Inflammatory macrophage (primary cell): Measurements from ENCODE around the gene C6orf52.
"Not testable (repeated sequence)": the region's sequence is repeated elsewhere in the genome, so short reads cannot be mapped to it uniquely, and the experiment has no call there.

Experiments used
- DNase-seq, 2 donors: peaks; one replicate each; pipeline ENCODE4 v3.0.0-alpha.2; 2020 to 2022
- total RNA-seq, 18 experiments: gene quantifications; one replicate each; lab custom pipeline; 2026; ENCODE audit warnings: mixed read lengths in 6 of 18, inconsistent platforms in 2 of 18; lab: John Stamatoyannopoulos, UW

C6orf52 gene
- 0.07 to 0.50 (median 0.26) reads per million in 18 experiments for total RNA-seq

DNA sequence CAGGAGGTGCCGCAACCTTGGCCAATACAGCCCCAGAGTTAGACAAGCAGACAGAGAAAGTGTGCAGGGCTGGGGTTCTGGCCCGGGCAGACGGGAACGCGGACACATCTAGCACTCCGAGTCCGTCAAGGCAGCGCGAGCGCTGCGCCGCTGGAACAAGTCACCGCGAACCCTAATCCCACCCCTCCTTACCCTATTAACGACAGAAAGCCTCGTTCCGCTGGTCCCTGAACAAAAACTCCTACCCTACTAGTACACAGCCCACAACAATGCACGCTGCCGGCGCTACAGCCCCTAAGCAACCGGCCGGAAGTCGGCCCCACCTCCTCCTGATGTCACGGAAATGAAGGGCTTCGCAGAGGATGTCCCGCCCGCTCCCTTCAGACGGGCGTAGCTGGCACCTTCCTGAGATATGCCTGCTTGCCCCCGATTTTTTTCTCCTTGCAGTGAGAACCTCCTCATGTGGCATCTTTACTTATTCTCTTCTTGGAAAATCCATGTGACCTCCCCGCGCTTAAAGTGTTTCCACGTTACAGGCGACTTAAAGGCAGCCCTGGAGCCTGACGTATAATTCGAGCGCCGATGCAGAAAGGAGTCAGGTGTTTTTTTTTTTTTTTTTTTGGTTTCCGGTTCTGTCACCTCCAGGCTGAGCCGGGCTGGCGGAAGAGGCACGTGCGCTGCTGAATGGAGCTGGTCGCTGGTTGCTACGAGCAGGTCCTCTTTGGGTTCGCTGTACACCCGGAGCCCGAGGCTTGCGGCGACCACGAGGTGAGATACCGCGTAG, at the start of gene C6orf52, which contains the start of gene PAK1IP1:
Gene C6orf52, minus strand, starts transcription at position 315 of the 784 bp plus-strand sequence. CDS start 7,066 bp downstream, outside the sequence.
Gene PAK1IP1, plus strand, starts transcription at position 671 of the 784 bp plus-strand sequence. Its CDS starts 14 bp downstream, at position 685.
- peak; percentile 95 for DNase-seq

DNA sequence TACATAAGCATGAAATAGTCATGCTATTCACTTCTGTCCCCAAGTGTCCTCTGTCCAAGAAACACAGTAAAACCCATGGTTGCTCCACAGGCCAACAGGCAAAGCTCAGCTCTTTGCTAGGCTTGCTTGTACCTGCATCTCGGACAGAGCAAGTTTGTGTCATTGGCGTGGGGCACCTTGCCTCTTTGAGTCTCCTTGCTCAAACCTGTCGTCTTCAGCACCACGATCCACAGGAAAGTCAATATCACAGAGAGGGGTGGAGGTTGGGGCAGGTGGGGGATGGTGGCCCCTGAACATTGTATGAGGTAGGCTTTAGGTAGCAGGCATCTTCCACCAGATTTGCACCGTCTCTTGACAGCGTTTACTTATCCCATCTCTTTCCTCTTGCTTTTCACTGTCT, 49.1 kb upstream of the C6orf52 start:
- DNase-seq, result no peak

DNA sequence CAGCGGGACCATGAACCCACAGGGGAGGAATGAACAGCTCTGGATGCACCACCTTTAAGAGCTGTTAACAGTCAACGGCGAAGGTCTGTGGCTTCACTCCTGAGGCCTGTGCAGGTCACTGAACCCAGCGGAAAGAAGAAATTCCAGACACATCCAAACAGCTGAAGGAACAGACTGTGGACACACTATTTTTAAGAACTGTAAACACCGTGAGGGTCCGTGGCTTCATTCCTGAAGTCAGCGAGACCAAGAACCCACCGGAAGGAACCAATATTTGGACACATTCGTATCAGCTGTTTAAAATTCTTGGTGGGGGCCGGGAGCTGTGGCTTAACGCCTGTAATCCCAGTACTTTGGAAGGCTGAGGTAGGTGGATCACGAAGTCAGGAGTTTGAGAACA, 47.8 kb upstream of the C6orf52 start:
- no peak for DNase-seq

DNA sequence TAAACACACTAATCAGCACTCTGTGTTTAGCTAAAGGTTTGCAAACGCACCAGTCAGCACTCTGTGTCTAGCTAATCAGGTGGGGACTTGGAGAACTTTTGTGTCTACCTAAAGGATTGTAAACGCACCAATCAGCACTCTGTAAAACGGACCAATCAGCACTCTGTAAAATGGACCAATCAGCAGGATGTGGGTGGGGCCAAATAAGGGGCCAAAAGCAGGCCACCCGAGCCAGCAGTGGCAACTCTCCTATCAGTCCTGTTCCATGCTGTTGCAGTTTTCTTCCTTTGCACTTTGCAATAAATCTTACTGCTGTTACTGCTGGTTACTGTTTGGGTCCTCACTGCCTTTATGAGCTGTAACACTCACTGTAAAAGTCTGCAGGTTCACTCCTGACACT, 47.2 kb upstream of the C6orf52 start:
- not testable (repeated sequence) for DNase-seq

DNA sequence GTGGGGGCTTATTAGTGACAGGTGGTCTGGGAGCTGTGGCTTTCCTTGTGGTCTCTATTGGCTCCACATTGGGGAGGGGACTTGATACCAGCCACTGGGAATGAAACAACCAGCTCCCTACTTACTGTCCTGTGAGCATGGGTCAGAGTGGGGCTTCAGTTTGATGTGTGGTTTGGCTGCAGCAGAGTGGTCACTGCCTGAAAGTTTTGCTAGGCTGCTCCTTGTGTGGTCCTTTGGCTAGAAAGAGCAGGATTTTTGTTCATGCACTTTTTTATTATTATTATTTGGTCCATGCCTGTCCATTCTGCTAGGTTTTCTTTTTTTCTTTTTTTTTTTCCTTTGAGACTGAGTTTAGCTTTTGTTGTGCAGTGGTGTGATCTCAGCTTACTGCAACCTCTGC, 45.6 kb upstream of the C6orf52 start:
- DNase-seq, result no peak

DNA sequence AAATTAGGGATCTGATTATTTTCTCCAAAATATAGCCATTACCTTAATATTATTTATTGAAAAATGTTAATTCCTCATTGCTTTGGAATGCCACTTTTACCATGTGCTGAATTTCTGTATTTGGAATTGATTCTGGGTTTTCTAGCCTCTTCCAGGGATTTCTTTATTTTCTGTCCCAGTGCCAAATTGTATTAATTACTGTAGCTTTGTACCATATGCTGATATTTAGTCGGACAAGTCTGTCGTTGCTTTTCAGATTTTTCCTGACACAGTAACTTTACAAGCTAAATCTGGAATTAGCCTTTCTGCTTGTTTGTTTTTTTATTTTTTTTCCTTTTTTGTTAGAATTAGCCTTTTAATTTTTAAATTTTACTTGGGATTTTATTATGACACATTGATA, 42.3 kb upstream of the C6orf52 start:
- DNase-seq, result no peak

DNA sequence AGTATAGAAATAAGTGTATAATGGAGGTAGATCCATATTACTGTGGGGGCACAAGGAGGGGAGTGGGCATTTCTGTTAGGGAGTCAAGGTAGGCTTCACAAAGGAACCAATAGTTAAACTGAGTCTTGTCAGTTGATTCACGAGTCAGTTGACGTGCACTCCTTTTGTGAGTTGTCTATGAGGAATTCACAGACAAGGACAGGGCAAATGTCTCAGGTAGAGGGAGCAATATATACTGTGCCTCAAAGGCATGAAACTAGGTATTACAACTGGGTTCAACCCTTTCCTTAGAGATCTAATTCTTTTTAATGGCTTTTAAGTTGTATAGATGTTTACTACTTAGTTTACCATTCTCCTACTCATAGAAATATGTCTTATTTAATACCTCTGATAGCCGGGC, 39.4 kb upstream of the C6orf52 start:
- no peak for DNase-seq

DNA sequence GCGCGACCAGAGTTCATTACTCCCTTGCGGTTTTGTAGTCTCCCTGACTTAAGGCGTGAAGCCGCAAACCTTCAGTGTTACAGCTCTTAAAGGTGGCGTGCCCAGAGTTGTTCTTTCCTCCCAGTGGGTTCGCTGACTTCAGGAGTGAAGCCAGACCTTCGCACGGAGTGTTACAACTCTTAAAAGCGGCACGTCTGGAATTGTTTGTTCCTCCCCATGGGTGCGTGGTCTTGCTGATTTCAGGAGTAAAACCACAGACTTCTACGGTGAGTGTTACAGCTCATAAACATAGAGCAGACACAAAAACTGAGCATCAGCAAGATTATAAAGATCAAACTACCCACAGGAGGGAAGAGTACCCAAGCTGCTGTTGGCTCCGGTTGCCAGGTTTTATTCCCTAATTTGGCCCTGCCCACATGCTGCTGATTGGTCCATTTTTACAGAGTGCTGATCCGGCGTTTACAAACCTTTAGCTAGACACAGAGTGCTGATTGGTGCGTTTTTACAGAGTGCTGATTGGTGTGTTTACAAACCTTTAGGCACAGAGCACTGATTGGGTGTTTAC, 38.8 kb upstream of the C6orf52 start:
- DNase-seq, result no peak

DNA sequence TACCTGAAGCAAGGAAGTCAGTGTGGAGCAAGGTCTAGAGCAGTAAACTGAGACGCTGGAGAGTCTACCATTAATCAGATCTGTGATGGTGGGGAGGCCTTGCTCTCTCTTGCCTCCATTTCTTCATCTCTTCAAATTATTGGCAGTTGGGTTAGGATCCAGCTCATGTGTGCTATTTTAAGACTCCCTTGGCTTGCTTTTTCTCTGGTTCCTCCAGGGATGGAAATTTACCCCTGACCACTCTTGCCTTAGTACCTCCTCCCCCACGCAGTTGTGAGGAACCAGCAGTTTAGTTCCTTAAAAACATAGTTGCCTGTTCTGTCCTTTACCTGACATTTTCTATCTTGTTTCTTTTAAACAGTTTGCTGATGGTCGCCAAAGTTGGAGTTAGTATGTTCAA, 35.8 kb upstream of the C6orf52 start:
- DNase-seq, result peak; percentile 39 to 62

DNA sequence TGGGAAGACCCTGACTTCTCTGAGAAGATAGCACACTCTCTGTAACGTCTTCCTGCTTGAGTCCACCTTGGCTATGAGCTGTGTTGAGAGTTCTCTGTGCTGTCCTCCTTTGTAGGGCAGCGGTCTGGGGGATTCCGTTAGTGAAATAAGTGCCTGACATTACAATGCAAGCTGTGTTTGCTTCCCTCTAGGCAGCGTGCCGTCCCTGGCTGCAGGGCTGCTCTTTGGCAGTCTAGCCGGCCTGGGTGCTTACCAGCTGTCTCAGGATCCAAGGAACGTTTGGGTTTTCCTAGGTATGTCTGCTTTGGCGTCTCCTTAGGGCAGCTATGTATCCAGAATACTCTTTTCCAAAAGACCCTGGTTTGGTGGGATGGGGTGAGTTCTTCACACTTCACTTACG, 31.3 kb upstream of the C6orf52 start:
- no peak for DNase-seq

DNA sequence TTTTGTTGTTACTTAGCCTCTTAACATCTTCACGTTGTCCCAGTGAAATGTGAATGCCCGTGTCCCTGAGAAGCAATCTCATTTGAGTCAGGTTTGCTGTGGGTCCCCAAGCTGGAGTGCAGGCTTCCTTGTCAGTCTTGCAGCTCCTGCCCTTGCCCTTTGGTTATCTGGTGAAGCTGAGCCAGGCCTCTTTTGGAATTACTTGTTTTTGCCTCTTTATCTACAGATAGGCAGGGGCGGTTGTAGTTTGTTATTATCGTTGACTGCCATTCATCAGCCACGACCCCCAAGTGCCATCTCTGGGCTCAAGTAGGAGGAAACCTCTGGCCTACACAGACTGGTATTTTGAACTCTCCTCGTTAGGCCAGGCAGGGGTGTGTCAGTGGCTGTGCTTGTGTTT, 30.6 kb upstream of the C6orf52 start:
- no peak for DNase-seq

DNA sequence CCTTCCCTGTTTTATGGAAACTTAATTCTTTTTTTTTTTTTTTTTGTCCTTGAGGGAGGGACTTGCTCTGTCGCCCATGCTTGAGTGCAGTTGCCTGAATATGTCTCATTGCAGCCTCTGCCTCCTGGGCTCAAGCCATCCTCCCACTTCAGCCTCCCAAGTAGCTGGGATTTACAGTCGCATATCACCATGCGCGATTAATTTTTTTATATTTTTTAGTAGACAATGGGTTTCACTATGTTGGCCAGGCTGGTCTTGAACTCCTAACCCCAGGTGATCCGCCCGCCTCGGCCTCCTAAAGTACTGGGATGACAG, 29.1 kb upstream of the C6orf52 start:
- DNase-seq, result peak in 1 of 2 donors; percentile 7

DNA sequence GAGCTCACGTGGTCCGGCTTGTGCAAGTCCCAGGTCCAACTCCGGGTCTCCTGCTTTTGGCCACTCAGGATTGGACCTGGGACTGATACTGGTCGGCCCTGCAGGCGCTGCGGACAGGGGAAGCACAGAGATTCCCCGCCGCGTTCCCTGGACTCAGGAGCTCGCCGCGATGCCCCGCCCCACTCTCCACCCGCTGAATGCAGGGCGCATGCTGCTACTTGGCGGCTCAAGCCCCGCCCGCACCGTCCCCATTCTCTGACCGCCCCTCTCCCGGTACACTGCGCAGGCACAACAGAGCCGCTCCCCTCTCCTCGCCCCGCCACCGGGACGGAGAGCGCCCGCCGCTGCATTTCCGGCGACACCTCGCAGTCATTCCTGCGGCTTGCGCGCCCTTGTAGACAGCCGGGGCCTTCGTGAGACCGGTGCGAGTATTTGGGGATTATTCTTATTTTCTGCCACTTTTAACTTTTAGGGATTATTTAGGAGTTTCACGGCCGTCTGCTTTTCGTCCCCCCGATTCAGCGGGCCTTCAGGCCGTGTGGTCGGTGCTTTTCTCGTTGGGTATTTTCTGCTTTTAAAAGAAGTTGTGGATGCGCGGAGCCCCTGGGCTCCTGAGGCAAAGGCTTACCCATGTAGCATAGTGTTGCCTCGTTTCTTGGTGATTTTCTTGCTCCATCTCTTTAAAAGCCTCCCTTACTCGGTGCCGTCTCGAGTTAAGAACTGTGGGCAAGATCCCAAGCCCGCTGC, 28.6 kb upstream of the C6orf52 start, which contains the start of gene TMEM14C:
Gene TMEM14C, plus strand, starts transcription at position 251 of the 747 bp plus-strand sequence. CDS start 1,544 bp downstream, outside the sequence.
- peak; percentile 94 to 96 for DNase-seq

DNA sequence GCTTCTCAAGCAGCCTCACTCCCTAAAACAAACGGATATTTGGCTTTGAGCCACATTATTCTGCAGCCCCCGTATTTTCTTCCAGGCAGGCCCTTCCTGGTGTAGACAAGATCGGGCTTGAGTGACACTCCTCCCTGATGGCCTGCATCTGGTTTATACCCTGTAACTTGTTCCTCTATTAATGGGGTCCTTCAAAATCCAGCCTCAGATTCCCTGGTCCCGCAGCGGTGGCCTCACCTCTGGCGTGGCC, 28.1 kb upstream of the C6orf52 start:
- no peak for DNase-seq

DNA sequence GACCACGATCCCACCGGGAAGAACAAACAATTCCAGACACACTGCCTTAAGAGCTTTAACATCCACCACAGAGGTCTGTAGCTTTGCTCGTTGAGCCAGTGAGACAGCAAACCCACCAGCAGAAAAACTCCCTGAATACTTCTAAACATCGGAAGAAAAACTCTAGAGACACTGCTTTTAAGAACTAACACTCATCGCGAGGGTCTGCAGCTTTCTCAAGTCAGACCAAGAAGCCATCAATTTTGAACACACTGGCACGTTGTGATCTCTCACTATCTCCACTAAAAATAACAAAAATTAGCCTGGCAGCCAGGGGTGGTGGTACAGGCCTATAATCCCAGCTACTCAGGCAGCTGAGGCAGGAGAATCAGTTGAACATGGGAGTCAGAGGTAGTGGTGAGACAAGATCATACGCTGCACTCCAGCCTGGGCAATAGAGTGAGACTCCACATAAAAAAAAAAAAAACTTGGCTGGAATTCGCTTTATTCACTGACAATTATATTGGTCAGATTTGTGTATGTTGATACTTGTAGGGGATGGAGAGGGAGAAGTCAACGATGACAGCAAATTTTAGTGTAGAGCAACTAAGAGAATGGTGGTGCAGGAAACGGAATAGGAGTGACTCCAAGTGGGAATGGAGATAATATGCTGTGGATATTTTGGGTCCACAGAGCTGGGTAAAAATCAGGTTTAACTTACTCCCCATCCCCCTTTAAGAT, 27.6 kb upstream of the C6orf52 start:
- no peak for DNase-seq

DNA sequence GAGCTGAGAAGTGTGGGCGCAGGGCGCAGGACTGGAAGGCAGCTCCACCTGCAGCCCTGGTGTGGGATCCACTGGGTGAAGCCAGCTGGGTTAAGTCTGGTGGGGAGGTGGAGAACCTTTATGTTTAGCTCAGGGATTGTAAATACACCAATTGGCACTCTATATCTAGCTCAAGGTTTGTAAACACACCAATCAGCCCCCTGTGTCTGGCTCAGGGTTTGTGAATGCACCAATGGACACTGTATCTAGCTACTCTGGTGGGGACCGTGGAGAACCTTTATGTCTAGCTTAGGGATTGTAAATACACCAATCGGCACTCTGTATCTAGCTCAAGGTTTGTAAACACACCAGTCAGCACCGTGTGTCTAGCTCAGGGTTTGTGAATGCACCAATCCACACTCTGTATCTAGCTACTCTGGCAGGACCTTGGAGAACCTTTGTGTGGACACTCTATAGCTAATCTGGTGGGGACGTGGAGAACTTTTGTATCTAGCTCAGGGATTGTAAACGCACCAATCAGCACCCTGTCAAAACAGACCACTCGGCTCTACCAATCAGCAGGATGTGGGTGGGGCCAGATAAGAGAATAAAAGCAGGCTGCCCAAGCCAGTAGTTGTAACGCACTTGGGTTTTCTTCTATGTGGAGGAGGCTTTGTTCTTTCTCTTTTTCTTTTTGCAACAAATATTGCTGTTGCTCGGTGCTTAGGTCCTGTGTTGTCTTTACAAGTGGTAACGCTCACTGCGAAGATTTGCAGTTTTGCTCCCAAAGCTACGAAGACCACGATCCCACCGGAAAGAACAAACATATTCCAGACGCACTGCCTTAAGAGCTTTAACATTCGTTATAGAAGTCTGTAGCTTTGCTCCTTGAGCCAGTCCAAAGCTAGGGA, 26.8 kb upstream of the C6orf52 start:
- DNase-seq, result not testable (repeated sequence)

DNA sequence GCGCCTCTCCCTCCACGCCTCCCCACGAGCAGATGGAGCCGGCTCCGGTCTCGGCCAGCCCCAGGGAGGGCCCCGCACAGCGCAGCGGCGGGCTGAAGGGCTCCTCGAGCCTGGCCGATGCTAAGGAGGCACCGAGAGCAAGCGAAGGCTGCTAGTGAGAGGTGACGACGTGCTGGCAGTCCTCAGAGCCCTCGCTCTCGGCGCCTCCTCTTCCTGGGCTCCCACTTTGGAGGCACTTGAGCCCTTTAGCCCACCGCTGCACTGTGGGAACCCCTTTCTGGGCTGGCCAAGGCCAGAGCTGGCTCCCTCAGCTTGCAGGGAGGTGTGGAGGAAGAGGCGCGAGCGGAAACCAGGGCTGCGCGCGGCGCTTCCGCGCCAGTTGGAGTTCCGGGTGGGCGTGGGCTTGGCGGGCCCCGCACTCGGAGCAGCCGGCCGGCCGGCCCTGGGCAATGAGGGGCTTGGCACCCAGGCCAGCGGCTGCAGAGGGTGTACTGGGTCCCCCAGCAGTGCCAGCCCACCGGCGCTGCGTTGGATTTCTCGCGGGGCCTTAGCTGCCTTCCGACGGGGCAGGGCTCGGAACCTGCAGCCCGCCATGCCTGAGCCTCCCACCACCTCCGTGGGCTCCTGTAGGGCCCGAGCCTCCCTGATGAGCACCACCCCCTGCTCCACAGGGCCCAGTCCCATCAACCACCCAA, 26.0 kb upstream of the C6orf52 start:
- peak; percentile 49 to 65 for DNase-seq

DNA sequence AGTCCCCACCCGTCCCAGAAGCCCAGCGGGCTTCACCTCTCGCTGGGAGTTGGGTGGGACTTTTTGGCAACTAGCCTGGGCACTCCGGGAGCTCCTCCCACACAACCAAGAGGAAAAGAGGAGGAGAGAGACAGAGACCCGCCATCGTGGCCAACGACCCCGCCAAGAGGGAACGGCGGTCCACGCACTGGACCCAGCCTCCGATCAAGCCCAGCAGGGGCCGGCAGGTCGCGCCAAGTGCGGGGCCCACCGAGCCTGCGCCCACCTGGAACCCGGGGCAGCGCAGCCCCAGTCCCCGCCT, 25.5 kb upstream of the C6orf52 start:
- no peak for DNase-seq

DNA sequence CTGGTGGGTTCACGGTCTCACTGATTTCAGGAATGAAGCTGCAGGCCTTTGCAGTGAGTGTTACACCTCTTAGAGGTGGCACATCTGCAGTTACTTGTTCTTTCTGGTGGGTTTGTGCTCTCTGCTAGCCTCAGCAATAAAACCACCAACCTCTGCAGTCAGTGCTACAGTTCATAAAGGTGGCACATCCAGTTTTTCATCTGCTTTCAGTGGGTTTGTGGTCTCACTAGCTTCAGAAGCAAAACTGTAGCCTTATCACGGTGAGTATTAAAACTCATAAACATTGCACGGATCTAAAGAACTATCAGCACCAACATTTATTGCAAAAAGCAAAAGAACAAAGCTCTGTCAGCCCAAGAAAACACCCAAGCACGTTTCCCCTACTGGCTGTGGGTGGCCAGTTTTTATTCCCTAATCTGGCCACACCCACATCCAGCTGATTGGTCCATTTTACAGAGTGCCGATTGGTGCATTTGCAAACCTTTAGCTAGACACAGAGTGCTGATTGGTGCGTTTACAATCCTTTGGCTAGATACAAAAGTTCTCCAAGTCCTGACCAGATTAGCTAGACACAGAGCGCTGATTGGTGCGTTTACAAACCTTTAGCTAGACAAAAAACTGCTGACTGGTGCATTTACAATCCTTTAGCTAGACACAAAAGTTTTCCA, 25.0 kb upstream of the C6orf52 start:
- DNase-seq, result peak; percentile 43 to 45

DNA sequence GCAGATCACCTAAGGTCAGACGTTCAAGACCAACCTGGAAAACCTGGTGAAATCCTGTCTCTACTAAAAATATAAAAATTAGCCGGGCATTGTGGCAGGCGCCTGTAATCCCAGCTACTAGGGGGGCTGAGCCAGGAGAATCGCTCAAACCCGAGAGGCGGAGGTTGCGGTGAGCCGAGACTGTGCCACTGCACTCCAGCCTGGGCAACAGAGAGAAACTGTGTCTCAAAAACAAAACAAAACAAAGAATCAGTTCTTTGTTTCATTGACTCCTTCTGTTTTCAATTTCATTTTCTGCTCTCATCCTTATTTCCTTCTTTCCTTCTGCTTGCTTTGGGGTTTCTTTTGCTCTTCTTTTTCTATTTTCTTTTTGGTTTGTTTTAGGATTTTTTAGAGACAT, 19.5 kb upstream of the C6orf52 start:
- no peak for DNase-seq

DNA sequence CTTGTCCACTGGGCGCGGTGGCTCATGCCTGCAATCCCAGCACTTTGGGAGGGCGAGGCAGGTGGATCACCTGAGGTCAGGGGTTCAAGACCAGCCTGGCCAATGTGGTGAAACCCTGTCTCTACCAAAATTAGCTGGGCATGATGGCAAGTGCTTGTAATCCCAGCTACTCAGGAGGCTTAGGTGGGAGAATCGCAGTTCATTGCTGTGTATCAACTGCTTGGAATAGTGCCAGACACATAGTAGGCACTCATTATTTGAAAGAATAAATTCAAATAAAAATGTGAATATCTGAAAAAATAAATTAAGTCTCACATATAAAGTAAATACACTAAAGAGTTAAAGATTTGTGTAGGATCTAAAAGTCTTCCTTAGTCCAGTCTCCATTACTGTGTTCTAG, 2.2 kb upstream of the C6orf52 start:
- DNase-seq, result no peak
